GM18858 (cell line): Measurements from ENCODE around the gene LARP4.
A peak's percentile ranks its signal among the peaks of the same experiment; 100 is the strongest.
"Not testable (repeated sequence)": the region's sequence is repeated elsewhere in the genome, so short reads cannot be mapped to it uniquely, and the experiment has no call there.

ENCODE experiments used
- ATAC-seq: cut with Tn5 transposase; IDR thresholded peaks from one replicate; pipeline ENCODE4 v1.9.1; 2021; ENCODE audit not compliant: unreplicated experiment

LARP4 gene

DNA sequence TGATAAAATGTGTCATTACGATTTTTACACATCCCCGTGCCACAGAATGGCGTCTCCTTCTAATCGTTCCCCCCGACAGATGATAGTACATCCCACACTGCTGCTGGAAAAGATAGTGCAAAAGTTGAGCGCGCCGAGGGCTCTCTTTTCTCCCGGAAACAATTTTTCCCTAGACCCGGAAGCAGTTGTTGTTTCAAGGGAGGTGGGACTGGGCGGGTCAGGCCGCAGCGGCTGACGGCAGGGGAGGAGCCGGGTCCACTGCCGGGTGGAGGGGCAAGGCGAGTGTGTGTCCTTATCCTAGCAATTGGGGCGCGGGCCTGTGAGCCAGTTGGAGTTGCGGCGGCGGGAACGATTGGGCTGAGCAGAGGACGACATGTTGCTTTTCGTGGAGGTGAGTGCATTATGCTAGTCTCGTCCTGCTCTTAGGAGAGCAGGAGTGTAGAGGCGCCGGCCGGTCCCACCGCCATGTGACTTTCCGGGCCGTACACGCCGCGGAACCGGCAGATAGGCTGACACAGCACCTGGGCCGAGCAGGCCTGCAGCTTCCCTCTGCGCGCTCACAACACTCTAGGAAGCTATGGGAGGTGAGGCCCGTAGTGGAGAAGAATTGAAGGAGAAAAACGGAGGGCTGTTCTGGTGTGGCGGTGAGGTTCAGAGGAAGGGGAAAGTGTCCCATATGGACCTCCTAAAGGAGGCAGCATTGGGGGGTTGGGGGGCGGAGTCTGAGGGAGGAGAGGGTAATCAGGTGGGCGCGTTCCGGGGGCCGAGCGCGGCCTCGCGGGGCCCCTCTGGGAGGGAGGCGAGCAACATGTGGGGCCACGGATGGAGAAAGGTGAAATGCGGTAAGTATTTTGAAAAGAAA is at the start of gene LARP4:
Gene LARP4 (plus strand): TSS at position 248 of the 862 bp plus-strand sequence. CDS start 126 bp downstream, at position 374.
- peak; percentile 71 for ATAC-seq

DNA sequence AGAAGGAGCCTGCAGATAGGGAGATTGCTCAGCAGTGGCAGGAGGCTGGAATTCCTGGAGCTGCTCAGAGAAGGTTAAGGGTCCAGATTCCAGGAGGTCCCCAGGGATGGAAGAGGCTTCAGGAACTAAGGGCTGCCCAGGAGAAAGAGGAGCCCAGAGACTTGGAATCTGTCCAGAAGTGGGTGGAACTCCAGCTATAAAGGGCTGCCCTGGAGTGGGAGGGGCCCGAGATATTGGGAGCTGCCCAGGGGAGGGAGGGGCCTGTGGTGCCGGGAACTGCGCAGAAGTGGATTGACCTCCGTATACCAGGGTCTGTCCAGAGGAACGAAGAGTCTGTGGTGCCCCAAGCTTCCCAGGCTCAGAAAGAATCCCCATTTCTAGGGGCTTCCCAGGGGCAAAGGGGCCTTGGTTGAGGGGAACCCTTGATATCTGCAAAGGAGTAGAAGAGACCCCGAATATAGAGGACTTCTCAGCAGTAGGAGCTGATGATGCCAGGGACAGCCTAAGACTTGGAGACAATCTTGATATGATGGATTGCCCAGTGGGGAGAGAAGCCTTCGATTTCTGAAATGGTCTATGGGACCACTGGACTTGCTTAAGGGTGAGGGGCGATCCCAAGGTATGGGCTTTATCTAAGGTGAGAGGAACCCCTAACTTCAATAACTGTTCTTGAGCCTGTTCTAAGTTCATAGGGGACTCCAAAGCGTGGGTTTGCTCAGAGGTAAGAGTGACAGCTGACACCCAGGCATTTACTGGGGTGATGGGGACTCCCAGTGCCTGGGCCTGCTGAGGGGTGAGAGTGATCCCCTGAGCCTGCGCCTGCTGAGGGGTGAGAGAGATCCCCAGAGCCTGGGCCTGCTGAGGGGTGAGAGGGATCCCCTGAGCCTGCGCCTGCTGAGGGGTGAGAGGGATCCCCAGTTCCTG is 49.3 kb upstream of the LARP4 start:
- ATAC-seq: no peak

DNA sequence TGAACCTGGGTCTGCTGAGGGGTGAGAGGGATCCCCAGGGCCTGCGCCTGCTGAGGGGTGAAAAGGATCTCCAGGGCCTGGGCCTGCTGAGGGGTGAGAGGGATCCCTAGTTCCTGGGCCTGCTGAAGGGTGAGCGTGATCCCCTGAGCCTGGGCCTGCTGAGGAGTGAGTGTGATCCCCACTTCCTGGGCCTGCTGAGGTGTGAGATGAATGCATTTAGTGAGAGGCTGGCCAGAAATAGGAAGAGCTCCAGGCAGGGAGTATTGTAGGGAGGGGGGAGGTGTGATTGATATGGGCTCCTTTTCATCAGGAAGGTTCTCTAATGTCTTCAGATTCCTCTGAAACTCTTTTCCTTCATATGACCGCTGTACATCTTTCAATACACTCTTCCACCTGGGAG is 47.3 kb upstream of the LARP4 start:
- no peak for ATAC-seq

DNA sequence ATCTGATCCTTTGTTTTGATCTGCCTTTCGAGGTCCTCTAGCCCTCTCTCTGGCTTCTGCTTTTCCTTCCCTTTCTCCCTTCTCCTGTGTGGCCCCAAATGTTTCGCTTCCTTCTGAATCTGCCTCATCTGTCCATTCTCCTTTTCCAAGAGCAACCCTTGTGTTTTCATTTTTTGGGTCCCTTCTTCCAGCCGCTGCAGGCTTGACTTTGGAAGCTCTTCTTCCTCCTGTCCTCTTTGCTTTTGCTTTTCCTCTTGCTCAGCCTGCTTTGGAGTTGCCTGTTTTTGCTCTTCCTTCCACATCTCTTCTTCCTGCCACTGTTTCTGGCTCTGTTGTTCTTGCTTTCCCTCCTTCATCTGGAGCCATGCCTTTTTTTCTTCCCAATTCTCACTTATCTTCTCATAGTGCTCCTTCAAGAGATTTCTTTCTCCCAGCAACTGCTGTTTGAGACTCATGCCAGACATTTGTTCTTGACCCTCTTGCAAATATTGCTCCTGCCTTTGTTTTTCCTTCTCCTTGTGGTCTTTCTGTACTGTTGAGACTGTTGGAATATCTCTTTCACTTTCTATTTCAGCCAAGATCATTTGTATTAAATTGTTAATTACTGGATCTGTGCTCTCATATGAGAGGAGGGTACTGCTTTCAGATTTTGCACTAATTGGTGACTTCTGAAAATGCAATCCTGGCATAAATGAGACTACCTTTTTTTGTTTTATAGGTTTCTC is 46.7 kb upstream of the LARP4 start:
- no peak for ATAC-seq

DNA sequence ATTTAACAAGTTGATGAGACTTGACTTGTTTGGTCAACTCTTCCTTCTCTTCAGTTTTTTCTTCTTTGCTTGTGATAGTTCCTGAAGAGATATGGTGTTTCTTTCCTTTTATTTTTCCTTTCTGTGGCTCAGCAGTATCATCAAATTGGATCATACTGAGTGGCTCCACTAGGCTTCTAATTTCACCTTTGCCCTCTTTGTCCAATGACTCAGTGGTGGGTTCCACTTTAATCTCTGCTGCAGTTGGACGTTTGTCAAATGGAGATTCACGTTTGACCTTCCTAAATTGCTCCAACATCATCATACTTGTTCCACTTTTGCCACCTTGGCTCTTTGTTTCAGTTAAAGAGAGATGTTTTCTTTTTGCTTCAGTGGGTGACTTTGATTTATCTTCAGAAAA is 45.8 kb upstream of the LARP4 start:
- ATAC-seq: no peak

DNA sequence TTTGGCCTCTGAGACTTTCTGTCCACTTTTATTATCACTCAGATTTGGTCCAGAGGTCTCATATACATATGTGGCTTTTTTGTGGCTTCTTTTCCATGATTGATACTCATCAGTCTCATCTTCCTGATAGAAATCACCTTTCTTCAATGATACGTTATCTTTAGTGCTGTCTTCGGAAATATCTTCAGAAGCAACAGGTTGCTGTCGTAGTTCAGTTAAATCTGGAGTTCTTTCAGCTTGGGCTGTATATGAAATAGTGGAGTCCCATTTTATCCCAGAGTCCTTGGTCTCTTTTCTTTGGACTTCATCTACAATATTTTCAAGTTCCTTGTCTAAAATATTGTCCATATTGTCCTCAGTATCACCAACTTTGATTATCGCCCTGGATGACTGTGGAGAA is 45.3 kb upstream of the LARP4 start:
- no peak for ATAC-seq

DNA sequence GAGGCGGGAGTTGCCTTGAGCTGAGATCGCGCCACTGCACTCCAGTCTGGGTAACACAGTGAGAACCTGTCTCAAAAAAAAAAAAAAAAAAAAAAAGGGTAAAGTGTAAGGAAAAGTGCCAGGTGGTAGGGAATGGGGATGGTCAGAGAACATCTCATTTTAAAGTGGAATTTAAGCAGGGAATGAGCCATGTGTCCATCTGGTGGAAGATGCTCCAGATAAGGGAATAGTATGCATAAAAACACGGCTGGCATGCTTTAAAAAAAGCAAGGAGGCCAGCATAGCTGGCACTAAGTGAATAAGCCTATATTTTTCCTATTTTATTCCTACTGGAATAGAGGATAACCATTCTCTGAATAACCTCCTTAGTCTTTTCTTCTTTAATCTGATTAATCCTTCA is 38.0 kb upstream of the LARP4 start:
- ATAC-seq: no peak

DNA sequence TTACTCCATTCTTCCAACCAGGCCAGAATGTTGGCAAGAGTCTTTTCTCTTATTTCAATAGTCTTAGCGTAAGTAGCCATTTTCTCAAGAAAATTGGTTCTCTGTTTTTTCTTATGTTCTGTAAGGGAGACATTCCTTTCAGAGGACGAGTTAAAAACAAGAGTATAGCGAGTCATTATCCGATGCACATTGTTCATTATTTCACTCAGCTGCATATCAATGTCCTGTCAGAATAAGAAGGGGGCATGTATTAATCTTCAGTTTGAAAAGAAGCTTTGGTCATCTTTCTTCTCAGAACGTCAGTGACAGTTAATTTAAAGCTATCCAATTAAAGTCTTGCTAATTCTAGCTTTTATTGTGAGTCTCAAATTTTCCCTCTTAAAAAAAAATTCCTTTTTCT is 37.5 kb upstream of the LARP4 start:
- no peak for ATAC-seq

DNA sequence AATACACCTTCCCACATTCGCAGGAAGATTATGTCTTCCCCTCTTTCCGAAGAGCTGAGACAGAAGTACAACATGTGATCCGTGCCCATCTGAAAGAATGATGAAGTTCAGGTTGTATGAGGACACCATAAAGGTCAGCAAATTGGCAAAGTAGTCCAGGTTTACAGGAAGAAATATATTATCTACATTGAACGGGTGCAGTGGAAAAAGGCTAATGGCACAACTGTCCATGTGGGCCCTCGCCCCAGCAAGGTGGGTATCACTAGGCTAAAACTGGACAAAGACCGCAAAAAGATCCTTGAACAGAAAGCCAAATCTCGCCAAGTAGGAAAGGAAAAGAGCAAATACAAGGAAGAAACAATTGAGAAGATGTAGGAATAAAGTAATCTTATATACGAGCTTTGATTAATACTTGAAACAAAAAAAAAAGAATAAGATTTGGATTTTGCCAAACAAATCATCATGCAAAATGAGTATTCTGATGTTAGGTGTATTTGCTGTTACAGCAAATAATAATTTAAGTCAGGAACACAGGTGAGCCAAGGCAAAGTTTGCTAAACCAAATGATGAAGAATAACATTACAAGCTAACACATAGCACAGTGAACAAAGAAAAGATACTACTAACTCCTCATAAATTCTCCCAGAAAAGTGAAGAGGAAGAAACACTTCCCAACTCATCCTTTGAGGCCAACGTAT is 34.8 kb upstream of the LARP4 start:
- no peak for ATAC-seq

DNA sequence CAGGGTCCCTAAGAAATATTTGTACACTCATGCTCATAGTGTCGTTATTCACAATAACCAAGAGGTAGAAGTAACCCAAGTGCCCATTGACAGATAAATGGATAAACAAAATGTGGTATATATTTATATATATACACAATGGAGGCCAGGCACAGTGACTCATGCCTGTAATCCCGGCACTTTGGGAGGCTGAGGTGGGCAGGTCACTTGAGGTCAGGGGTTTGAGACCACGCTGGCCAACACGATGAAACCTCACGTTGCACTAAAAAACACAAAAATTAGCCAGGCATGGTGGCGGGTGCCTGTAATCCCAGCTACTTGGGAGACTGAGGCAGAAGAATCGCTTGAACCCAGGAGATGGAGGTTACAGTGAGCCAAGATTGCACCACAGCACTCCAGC is 30.0 kb upstream of the LARP4 start:
- not testable (repeated sequence) for ATAC-seq

DNA sequence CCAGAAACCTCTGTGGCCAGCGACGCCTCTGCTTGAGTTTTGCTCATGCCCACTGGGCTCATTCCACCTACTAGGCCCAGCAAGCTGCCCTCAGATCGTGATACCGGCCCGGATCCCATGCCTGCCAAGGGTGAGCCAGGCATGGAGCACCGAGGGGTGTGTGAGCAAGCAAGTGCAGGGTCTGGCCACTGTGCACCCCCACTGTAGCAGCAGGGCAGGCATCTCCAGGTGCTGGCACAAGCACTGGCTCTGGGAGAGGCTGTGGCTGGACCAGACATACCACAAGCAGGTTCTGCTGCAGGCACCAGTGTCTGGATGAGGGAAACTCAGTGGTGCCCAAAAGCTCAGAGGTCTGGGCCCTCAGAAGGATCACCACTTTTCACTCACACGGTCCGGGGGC is 24.9 kb upstream of the LARP4 start:
- ATAC-seq: no peak

DNA sequence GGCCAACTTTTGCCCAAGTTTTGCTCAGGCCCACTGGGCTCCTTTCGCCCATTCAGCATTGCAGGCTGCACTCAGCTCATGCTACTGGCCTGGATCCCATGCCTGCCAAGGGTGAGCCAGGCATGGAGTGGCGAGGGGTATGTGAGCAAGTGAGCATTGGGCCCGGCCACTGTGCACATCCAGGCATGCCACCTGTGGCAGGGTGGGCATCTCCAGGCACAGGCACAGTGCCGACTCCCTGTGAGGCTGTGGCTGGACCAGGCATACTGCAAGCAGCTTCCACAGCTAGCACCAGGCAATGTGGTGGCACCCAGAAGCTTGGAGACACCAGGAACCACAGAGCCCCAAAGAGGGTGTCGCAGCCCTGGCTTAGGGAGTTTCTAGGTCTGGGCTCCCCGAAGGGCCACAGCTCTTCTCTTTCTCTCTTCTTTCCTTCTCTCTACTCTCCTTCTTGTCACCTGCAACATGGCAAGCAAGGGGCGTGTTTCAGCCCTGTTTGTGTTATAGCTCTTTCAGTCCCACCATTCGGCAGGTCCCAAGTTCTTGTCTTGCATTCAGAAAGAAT is 19.8 kb upstream of the LARP4 start:
- ATAC-seq: no peak

DNA sequence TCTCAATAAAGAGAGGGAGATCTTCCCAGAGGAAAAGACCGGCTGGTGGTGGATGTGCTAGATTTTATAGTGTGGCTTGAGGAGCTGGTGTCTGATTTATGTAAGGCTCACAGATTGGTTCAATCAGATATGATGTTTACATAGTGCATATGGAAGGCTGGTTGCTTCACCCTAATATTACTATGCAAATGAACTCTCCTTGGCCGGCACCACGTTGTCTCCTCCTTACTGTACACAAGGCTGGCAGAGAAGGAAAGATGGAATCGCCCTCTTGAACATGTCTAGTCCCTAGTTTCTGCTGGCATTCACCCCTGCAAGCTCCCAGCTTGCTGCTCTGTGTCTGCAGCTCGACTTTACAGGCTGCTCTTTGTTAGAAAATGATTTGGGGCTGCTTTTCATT is 13.2 kb upstream of the LARP4 start:
- ATAC-seq: no peak

DNA sequence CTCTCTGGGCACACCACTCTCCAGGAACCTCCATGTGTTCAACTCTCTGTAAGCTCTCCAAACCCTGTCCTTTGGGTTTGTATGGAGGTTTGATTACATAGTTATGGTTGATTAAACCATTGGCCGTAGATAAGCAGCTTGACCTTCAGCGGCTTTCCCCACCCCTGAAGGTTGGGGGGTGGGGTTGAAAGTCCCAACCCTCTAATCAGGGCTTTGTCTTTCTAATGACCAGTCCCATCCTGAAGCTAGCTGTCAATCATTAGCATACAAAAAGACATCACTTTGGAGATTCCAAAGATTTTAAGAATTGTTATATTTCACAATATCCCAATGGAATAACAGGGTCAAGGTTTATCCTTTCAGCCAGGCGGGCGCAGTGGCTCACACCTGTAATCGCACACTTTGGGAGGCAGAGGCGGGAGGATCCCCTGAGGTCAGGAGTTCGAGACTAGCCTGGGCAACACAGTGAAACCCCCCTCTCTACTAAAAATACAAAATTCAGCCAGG is 12.7 kb upstream of the LARP4 start:
- ATAC-seq: no peak

DNA sequence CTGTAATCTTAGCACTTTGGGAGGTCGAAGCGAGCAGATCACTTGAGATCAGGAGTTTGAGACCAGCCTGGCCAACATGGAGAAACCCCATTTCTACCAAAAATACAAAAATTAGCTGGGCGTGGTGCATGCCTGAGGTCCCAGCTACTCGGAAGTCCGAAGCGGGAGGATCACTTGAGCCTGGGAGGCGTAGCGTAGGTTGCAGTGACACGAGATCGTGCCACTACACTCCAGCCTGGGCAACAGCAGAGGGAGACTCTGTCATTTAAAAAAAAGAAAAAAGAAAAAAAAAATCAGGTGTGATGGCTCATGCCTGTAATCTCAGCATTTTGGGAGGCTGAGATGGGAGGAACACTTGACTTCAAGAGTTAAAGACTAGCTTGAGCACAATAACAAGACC is 11.9 kb upstream of the LARP4 start:
- ATAC-seq: not testable (repeated sequence)

DNA sequence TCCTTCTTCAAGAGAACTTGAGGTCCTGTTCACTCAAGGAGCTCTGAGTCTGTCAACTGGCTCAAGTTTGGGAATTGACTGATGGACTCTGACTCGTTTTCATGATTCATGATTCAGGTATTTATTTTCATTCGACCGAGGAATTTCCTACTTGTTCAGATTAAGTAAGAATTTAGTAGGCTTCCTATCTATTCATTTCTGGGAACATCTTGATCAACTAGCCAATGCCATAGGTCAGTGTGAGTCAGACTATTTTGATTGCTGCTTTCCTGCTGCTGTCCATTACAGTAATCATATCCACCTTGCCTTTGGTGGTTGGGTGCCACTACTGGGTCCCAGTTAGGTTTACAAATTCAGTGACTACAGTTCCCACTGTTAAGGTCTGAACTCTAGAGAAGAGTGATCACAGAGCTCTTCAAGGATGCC is 10.4 kb upstream of the LARP4 start:
- no peak for ATAC-seq

DNA sequence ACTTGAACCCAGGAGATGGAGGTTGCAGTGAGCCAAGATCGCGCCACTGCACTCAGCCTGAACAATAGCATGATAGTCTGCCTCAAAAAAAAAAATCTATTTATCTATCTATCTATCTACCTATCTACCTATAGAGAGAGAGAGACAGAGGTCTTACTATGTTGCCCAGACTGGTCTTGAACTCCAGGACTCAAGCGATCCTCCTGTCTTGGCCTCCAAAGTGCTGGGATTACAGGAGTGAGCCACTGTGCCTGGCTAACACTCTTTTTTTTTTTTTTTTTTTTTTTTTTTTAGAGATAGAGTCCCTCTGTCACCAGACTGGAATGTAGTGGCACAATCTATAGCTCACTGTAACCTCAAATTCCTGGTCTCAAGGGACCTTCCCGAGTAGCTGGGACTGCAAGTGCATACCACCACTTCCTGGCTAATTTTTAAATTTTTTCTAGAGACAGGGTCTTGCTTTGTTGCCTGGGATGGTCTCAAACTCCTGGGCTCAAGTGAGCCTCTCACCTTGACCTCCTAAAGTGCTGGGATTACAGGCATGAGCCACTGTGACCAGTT is 6.1 kb upstream of the LARP4 start:
- ATAC-seq: no peak

DNA sequence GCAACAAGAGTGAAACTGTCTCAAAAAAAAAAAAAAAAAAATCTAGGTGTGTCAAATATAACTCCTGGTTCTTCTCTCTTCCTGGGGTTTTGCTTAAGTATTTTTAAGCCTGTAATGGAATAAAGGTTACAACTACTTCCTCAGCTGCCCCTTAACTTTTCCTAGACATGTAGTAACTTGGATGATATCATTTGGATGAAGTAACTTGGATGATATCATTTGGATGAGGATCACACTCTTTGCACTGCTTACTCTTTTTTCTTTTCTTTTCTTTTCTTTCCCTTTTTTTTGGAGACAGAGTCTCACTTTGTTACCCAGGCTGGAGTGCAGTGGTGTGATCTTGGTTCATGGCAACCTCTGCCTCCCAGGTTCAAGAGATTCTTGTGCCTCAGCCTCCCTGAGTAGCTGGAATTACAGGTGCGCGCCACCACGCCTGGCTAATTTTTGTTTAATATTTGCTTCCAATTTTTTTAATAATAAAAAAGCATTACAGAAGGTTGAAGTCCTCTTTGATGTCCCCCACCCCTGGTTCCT is 3.5 kb upstream of the LARP4 start:
- no peak for ATAC-seq

DNA sequence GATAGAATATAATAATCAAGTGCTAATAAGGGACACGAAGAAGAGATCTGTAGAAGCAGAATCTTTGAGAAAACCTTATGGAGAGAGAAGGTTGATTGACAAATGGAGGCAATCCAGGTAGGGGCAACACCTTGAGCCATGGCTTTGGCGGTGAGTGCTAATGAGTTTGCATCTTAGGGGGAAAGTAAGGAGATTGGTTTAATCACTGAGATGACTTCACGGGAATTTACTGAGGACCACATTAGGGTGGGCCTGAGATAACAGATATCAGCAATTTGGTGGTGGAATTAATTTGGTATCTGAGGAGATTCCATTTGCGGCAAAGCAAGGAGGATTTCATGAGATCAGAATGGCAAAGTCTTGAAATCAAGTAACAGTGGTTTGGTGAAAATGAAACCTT is 1.8 kb upstream of the LARP4 start:
- no peak for ATAC-seq
